HepG2 (cell line): Measurements from ENCODE around the gene NINL. TPM values are rescaled to one million over a fixed set of nuclear protein-coding genes. Genes with fewer than 3 reads are reported as not detected.
A peak's percentile ranks its signal among the peaks of the same experiment; 100 is the strongest.

Experiments used
- ARNT2 ChIP-seq: sonication (generic); formaldehyde crosslinking; IDR thresholded peaks from 2 replicates; pipeline ENCODE4 v1.8.0; 2022; ENCODE audit warnings: mild to moderate bottlenecking, low read depth, missing genetic modification reagents, moderate library complexity
- GATAD2A ChIP-seq: IDR thresholded peaks from 2 replicates; pipeline ENCODE4 v1.6.1; 2016
- HOXA9 ChIP-seq: sonication (generic); formaldehyde crosslinking; IDR thresholded peaks from 2 replicates; pipeline ENCODE4 v1.8.1; 2022; ENCODE audit warnings: missing genetic modification reagents, mild to moderate bottlenecking, moderate library complexity, borderline replicate concordance
- JUNB ChIP-seq: sonication (generic); formaldehyde crosslinking; IDR thresholded peaks from 2 replicates; pipeline ENCODE4 v1.8.0; 2022; ENCODE audit warnings: missing genetic modification reagents, mild to moderate bottlenecking, borderline replicate concordance
- MAFG ChIP-seq: sonication (generic); formaldehyde crosslinking; IDR thresholded peaks from 2 replicates; pipeline ENCODE4 v1.5.1; 2020; ENCODE audit warnings: mild to moderate bottlenecking, missing genetic modification reagents
- NFIC ChIP-seq: IDR thresholded peaks from 2 replicates; pipeline ENCODE4 v1.6.1; 2012; ENCODE audit warnings: mild to moderate bottlenecking, low read length, inconsistent platforms
- NFYB ChIP-seq: sonication (generic); formaldehyde crosslinking; IDR thresholded peaks from 2 replicates; pipeline ENCODE4 v1.4.0; 2020; ENCODE audit warnings: missing genetic modification reagents
- RFX1 ChIP-seq: fragments of 450-650 bp; IDR thresholded peaks from 2 replicates; pipeline ENCODE4 v1.6.1; 2017
- RFX3 ChIP-seq: IDR thresholded peaks from 2 replicates; pipeline ENCODE4 v1.6.1; 2016; ENCODE audit warnings: missing biosample characterization, missing genetic modification reagents
- RXRB ChIP-seq: IDR thresholded peaks from 2 replicates; pipeline ENCODE4 v1.6.1; 2016; ENCODE audit warnings: borderline replicate concordance, missing genetic modification reagents, missing compliant biosample characterization
- SKI ChIP-seq: fragments of 450-650 bp; IDR thresholded peaks from one replicate; pipeline ENCODE4 v1.6.1; 2018; ENCODE audit warnings: mild to moderate bottlenecking; ENCODE audit not compliant: partially characterized antibody
- ZKSCAN1 ChIP-seq: fragments of 150-350 bp; IDR thresholded peaks from 2 replicates; pipeline ENCODE4 v1.6.1; 2014; ENCODE audit warnings: low read length
- ZNF567 ChIP-seq: sonication (generic); formaldehyde crosslinking; IDR thresholded peaks from 2 replicates; pipeline ENCODE4 v1.8.1; 2023; ENCODE audit warnings: mild to moderate bottlenecking, missing genetic modification reagents, borderline replicate concordance
- polyA plus RNA-seq, 8 experiments: library from polyadenylated mRNA; depleted of rRNA in 3 of 8; stranded (reverse) in 7 of 8; unstranded in 1 of 8; fragments of >200 nt; fragmentation: Illumina TruSeq in 4 of 8; extraction: Trizol in 4 of 8; gene quantifications; 2 replicates each; pipeline versions ENCODE4 v1.2.1 to v1.2.3, GENCODE V29; 2011 to 2016; ENCODE audit warnings: low read depth in 4 of 8, missing spikeins in 1 of 8, mixed read lengths in 1 of 8; ENCODE audit not compliant: insufficient read depth in 1 of 8
- total RNA-seq, 5 experiments: library from RNA; depleted of rRNA; stranded (reverse); fragments of >200 nt; fragmentation: Illumina TruSeq; extraction: Trizol; gene quantifications; 2 replicates each; pipeline ENCODE4 v1.2.3, GENCODE V29; 2016; ENCODE audit warnings: low read depth in 1 of 5
- TF ChIP-seq, protein P1 (sequence below), 2 experiments: fragments of 450-650 bp in 1 of 2; sonication (generic) in 1 of 2; formaldehyde crosslinking; IDR thresholded peaks; 2 replicates each; pipeline versions ENCODE4 v1.5.0 to v1.8.0; 2020 to 2022; ENCODE audit warnings: mild to moderate bottlenecking in 1 of 2, missing genetic modification reagents in 1 of 2
- TF ChIP-seq, protein P2 (sequence below): sonication (generic); formaldehyde crosslinking; IDR thresholded peaks from 2 replicates; pipeline ENCODE4 v1.5.0; 2020; ENCODE audit warnings: mild to moderate bottlenecking, missing genetic modification reagents
- TF ChIP-seq, protein P3 (sequence below): sonication (generic); formaldehyde crosslinking; IDR thresholded peaks from 2 replicates; pipeline ENCODE4 v1.9.0; 2021; ENCODE audit warnings: mild to moderate bottlenecking, missing genetic modification reagents

NINL gene
- total and polyA plus RNA-seq, 2 of the 13 experiments (the other 11 are each of a cell fraction or from before 2014, with no cell fraction given): 32.3 to 34.3 TPM

DNA sequence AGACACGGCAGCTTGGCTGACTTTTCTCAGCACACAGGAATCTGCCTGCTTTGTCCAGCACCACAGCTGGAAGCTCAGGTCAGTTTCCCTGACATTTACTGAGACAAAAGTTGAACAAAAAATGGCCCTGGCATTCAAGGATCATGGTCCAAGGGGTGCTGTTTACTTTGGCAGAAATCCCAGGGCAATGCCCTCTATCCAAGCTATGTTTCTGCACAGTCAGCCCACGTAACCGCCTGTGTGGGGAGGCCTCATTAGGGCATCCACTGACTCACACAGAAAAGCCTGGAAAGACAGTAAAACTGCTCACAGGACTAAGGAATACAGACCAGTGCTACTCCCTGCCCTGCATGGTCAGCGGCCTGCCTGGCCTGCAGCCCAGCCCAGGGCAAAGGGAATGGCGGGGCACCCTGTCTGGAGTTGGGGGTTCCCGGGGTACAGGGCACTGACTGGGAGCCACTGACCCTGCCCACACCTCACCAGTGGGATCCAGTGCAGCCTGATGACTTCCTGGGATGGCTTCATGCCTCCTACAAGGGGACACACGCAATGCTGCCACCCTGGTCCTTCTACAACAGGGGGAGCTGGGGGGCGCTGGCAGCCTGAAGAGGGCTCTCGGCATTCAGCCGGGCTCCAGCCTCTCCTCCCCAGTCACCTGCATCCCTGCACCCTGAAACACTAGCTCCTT, 77.1 kb downstream of the NINL start (continued):
- TF ChIP-seq, protein P1, sequence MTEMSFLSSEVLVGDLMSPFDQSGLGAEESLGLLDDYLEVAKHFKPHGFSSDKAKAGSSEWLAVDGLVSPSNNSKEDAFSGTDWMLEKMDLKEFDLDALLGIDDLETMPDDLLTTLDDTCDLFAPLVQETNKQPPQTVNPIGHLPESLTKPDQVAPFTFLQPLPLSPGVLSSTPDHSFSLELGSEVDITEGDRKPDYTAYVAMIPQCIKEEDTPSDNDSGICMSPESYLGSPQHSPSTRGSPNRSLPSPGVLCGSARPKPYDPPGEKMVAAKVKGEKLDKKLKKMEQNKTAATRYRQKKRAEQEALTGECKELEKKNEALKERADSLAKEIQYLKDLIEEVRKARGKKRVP (CRISPR knock-in tag; IDR thresholded peaks at IDR 0.05): peak in 1 of 2 experiments; percentile 88; a peak in 2 of 4 replicates
- TF ChIP-seq HOXA9 (CRISPR knock-in tag): no peak
- peak; percentile 85 for TF ChIP-seq JUNB (CRISPR knock-in tag)
- TF ChIP-seq NFIC: peak; percentile 100
- TF ChIP-seq RXRB: peak; percentile 100
- peak; percentile 31; the same call in 1 of the 2 replicates for TF ChIP-seq RFX3 (CRISPR knock-in tag)
- TF ChIP-seq, protein P2, sequence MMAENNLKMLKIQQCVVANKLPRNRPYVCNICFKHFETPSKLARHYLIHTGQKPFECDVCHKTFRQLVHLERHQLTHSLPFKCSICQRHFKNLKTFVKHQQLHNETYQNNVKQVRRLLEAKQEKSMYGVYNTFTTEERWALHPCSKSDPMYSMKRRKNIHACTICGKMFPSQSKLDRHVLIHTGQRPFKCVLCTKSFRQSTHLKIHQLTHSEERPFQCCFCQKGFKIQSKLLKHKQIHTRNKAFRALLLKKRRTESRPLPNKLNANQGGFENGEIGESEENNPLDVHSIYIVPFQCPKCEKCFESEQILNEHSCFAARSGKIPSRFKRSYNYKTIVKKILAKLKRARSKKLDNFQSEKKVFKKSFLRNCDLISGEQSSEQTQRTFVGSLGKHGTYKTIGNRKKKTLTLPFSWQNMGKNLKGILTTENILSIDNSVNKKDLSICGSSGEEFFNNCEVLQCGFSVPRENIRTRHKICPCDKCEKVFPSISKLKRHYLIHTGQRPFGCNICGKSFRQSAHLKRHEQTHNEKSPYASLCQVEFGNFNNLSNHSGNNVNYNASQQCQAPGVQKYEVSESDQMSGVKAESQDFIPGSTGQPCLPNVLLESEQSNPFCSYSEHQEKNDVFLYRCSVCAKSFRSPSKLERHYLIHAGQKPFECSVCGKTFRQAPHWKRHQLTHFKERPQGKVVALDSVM: peak; percentile 78
- peak; percentile 100 for TF ChIP-seq GATAD2A (CRISPR knock-in tag)
- no peak for TF ChIP-seq RFX1
- peak; percentile 84; the same call in 1 of the 2 replicates for TF ChIP-seq ZNF567
- TF ChIP-seq MAFG (CRISPR knock-in tag): peak; percentile 99
- peak; percentile 62; the same call in 1 of the 2 replicates for TF ChIP-seq ARNT2 (CRISPR knock-in tag)
- peak; percentile 99 for TF ChIP-seq SKI
- peak; percentile 94 for TF ChIP-seq ZKSCAN1
- TF ChIP-seq NFYB (CRISPR knock-in tag): 0 out of 2 replicates have a peak, but pooled peaks have one; percentile 10
- TF ChIP-seq, protein P3, sequence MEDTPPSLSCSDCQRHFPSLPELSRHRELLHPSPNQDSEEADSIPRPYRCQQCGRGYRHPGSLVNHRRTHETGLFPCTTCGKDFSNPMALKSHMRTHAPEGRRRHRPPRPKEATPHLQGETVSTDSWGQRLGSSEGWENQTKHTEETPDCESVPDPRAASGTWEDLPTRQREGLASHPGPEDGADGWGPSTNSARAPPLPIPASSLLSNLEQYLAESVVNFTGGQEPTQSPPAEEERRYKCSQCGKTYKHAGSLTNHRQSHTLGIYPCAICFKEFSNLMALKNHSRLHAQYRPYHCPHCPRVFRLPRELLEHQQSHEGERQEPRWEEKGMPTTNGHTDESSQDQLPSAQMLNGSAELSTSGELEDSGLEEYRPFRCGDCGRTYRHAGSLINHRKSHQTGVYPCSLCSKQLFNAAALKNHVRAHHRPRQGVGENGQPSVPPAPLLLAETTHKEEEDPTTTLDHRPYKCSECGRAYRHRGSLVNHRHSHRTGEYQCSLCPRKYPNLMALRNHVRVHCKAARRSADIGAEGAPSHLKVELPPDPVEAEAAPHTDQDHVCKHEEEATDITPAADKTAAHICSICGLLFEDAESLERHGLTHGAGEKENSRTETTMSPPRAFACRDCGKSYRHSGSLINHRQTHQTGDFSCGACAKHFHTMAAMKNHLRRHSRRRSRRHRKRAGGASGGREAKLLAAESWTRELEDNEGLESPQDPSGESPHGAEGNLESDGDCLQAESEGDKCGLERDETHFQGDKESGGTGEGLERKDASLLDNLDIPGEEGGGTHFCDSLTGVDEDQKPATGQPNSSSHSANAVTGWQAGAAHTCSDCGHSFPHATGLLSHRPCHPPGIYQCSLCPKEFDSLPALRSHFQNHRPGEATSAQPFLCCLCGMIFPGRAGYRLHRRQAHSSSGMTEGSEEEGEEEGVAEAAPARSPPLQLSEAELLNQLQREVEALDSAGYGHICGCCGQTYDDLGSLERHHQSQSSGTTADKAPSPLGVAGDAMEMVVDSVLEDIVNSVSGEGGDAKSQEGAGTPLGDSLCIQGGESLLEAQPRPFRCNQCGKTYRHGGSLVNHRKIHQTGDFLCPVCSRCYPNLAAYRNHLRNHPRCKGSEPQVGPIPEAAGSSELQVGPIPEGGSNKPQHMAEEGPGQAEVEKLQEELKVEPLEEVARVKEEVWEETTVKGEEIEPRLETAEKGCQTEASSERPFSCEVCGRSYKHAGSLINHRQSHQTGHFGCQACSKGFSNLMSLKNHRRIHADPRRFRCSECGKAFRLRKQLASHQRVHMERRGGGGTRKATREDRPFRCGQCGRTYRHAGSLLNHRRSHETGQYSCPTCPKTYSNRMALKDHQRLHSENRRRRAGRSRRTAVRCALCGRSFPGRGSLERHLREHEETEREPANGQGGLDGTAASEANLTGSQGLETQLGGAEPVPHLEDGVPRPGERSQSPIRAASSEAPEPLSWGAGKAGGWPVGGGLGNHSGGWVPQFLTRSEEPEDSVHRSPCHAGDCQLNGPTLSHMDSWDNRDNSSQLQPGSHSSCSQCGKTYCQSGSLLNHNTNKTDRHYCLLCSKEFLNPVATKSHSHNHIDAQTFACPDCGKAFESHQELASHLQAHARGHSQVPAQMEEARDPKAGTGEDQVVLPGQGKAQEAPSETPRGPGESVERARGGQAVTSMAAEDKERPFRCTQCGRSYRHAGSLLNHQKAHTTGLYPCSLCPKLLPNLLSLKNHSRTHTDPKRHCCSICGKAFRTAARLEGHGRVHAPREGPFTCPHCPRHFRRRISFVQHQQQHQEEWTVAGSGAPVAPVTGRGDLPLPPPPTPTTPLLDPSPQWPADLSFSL (CRISPR knock-in tag): no peak
